ENCODE data around the gene MAGI2.

GRCh38 chr7:78703391-78703790 lies 750.1 kb downstream of the MAGI2 start:
- no peak for TF ChIP-seq CTCF (IDR thresholded peaks at IDR 0.05)
- no peak for TF ChIP-seq POLR2A (IDR thresholded peaks at IDR 0.05)

Measured in body of pancreas (tissue), 4 donors.